SKM-1 treated with dmso at 0.1 percent for 144 hours (cell line): ENCODE measurements around the gene VWC2L.

Experiments used
- DNase-seq: peaks from one replicate; lab custom pipeline; 2025; ENCODE audit not compliant: unreplicated experiment; lab: John Stamatoyannopoulos, UW

VWC2L gene

GRCh38 chr2:214533541-214533940 is 122.7 kb downstream of the VWC2L start:
- DNase-seq: no peak

- DNase-seq: no peak
Measured at GRCh38 chr2:214536625-214537024, 125.8 kb downstream of the VWC2L start.

- DNase-seq: no peak
Measured at GRCh38 chr2:214537929-214538328, 127.1 kb downstream of the VWC2L start.

GRCh38 chr2:214542295-214542694 is 131.4 kb downstream of the VWC2L start:
- DNase-seq: no peak

GRCh38 chr2:214542866-214543265 is 132.0 kb downstream of the VWC2L start:
- no peak for DNase-seq

GRCh38 chr2:214543386-214543955 is 132.6 kb downstream of the VWC2L start:
- no peak for DNase-seq

- DNase-seq: no peak
Measured at GRCh38 chr2:214545898-214546542, 135.2 kb downstream of the VWC2L start.

GRCh38 chr2:214547931-214548330 is 137.1 kb downstream of the VWC2L start:
- no peak for DNase-seq

- DNase-seq: no peak
Measured at GRCh38 chr2:214549946-214550345, 139.1 kb downstream of the VWC2L start.

GRCh38 chr2:214550786-214551185 is 139.9 kb downstream of the VWC2L start:
- DNase-seq: peak; percentile 80

- DNase-seq: no peak
Measured at GRCh38 chr2:214557884-214558283, 147.0 kb downstream of the VWC2L start.

- DNase-seq: no peak
Measured at GRCh38 chr2:214558341-214558740, 147.5 kb downstream of the VWC2L start.

- DNase-seq: no peak
Measured at GRCh38 chr2:214560176-214560575, 149.3 kb downstream of the VWC2L start.

GRCh38 chr2:214560618-214561190 is 149.8 kb downstream of the VWC2L start:
- DNase-seq: no peak

- DNase-seq: no peak
Measured at GRCh38 chr2:214565246-214565645, 154.4 kb downstream of the VWC2L start.

- DNase-seq: no peak
Measured at GRCh38 chr2:214566457-214566856, 155.6 kb downstream of the VWC2L start.

- DNase-seq: no peak
Measured at GRCh38 chr2:214569419-214570035, 158.7 kb downstream of the VWC2L start.

GRCh38 chr2:214574084-214574781 is 163.4 kb downstream of the VWC2L start:
- DNase-seq: no peak

GRCh38 chr2:214575030-214575429 is 164.2 kb downstream of the VWC2L start:
- no peak for DNase-seq

- DNase-seq: no peak
Measured at GRCh38 chr2:214575465-214575864, 164.6 kb downstream of the VWC2L start.

GRCh38 chr2:214577769-214578168 is 166.9 kb downstream of the VWC2L start:
- DNase-seq: no peak

GRCh38 chr2:214578442-214578841 is 167.6 kb downstream of the VWC2L start:
- DNase-seq: no peak
